ENCODE results near the gene GUSB. TPM values are rescaled to one million over a fixed set of nuclear protein-coding genes. Genes with fewer than 3 reads are reported as not detected.

The GUSB gene
- total RNA-seq, 1 donor, result 32.6 TPM

- Histone ChIP-seq H3K4me3 (ENCODE audit: insufficient read depth, low read length) (no peak overlapping the region), H3K79me2 (ENCODE audit: insufficient read depth, low read length) (peaks cover 62% of the 10 kb centered on the region), H3K27ac (ENCODE audit: low read depth, low read length) (no peak overlapping the region), H4K20me1 (ENCODE audit: insufficient read depth, low read length) (peaks cover 13% of the 10 kb centered on the region), H3K4me2 (ENCODE audit: insufficient read depth, low read length) (no peak overlapping the region), H3K9me3 (ENCODE audit: low read depth, low read length) (no peaks in the 10 kb centered on the region), H3K36me3 (ENCODE audit: insufficient read depth, low read length) (no peaks in the 10 kb centered on the region), H3K4me1 (ENCODE audit: insufficient read depth, low read length) (no peaks in the 10 kb centered on the region), H2AFZ (ENCODE audit: low read length) (no peak overlapping the region), H3K27me3 (ENCODE audit: insufficient read depth, low read length) (no peaks in the 10 kb centered on the region)
- DNase-seq (ENCODE audit: insufficient read length, low spot score, missing footprints), result no peak
- TF ChIP-seq CTCF (IDR thresholded peaks at IDR 0.05; ENCODE audit: extremely low read depth, low read depth, low read length), result no peak
Measured at GRCh38 chr7:65937296-65937695, 44.7 kb downstream of the GUSB start.

- Histone ChIP-seq H3K4me2 (ENCODE audit: insufficient read depth, low read length) (no peak overlapping the region), H3K79me2 (ENCODE audit: insufficient read depth, low read length) (peaks cover 83% of the 10 kb centered on the region)
Measured at GRCh38 chr7:65931685-65932084, 50.3 kb downstream of the GUSB start.

DNA sequence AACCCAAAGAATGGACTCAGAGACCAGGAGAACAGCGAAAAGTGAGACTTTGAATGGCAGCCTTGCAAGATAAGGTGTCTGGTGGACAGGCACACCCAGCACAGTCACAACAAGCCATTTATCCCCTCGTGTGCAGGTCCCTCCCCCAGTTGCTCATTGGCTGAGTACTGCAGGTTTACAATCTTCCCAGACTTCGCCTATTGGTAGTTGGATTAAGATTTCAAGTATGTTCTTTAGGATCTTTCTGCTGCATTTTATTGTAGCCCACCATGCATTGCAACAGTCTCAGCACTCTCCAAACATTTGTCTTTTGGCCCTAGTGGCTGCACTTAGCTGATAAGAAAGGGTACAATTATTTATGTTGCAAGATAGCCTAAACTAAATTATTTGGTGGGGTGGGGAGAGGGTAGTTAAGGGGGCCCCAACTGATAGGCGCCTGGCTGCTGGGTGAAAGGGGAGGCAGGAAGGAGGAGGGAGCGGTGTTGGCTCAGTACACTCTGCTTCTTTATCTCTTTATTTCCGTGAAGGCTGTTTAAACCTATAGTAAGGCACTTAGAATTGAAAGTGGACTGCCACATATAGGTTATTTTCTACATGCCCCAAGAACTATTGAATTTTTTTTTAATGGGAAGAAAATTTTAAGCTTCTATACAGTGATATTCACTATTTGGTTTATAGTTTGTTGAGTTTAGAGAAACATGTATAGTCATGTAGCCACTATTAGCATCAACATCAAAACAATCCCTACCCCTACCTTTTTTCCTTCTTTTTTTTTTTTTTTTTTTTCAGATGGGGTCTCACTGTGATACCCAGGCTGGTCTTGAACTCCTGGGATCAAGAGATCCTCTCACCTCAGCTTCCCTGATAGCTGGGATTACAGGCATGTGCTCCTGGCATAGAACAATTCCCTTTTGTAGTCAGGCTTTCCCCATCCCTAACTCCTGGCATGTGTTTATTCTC, 54.2 kb downstream of the GUSB start:
- H3K27ac ChIP-seq (ENCODE audit: low read depth, low read length), result no peak overlapping the region
- TF ChIP-seq CTCF (IDR thresholded peaks at IDR 0.05; ENCODE audit: extremely low read depth, low read depth, low read length), result no peak
- peaks cover 79% of the 10 kb centered on the region for H3K79me2 ChIP-seq (ENCODE audit: insufficient read depth, low read length)
- no peak overlapping the region for H2AFZ ChIP-seq (ENCODE audit: low read length)
- no peak for DNase-seq (ENCODE audit: insufficient read length, low spot score, missing footprints)
- H3K9me3 ChIP-seq (ENCODE audit: low read depth, low read length), result no peaks in the 10 kb centered on the region
- H3K4me3 ChIP-seq (ENCODE audit: insufficient read depth, low read length), result no peak overlapping the region
- H3K27me3 ChIP-seq (ENCODE audit: insufficient read depth, low read length), result no peaks in the 10 kb centered on the region
- H3K4me1 ChIP-seq (ENCODE audit: insufficient read depth, low read length), result no peaks in the 10 kb centered on the region
- H3K4me2 ChIP-seq (ENCODE audit: insufficient read depth, low read length), result no peak overlapping the region
- peaks cover 34% of the 10 kb centered on the region for H4K20me1 ChIP-seq (ENCODE audit: insufficient read depth, low read length)
- no peaks in the 10 kb centered on the region for H3K36me3 ChIP-seq (ENCODE audit: insufficient read depth, low read length)

More at GRCh38 chr7:65931685-65932084, 50.3 kb downstream of the GUSB start:
- no peaks in the 10 kb centered on the region for H3K36me3 ChIP-seq (ENCODE audit: insufficient read depth, low read length)
- no peak overlapping the region for H2AFZ ChIP-seq (ENCODE audit: low read length)
- no peak overlapping the region for H3K27ac ChIP-seq (ENCODE audit: low read depth, low read length)
- TF ChIP-seq CTCF (IDR thresholded peaks at IDR 0.05; ENCODE audit: extremely low read depth, low read depth, low read length), result no peak
- no peaks in the 10 kb centered on the region for H3K4me1 ChIP-seq (ENCODE audit: insufficient read depth, low read length)
- no peaks in the 10 kb centered on the region for H3K9me3 ChIP-seq (ENCODE audit: low read depth, low read length)
- H4K20me1 ChIP-seq (ENCODE audit: insufficient read depth, low read length), result peaks cover 21% of the 10 kb centered on the region
- H3K4me3 ChIP-seq (ENCODE audit: insufficient read depth, low read length), result no peak overlapping the region
- DNase-seq (ENCODE audit: insufficient read length, low spot score, missing footprints), result no peak
- no peaks in the 10 kb centered on the region for H3K27me3 ChIP-seq (ENCODE audit: insufficient read depth, low read length)

GRCh38 chr7:65926588-65926987, 55.4 kb downstream of the GUSB start:
- H3K4me3 ChIP-seq (ENCODE audit: insufficient read depth, low read length), result no peak overlapping the region
- DNase-seq (ENCODE audit: insufficient read length, low spot score, missing footprints), result no peak
- no peak overlapping the region for H2AFZ ChIP-seq (ENCODE audit: low read length)
- peaks cover 32% of the 10 kb centered on the region for H4K20me1 ChIP-seq (ENCODE audit: insufficient read depth, low read length)
- H3K27me3 ChIP-seq (ENCODE audit: insufficient read depth, low read length), result no peaks in the 10 kb centered on the region
- no peaks in the 10 kb centered on the region for H3K36me3 ChIP-seq (ENCODE audit: insufficient read depth, low read length)
- H3K27ac ChIP-seq (ENCODE audit: low read depth, low read length), result no peak overlapping the region
- no peaks in the 10 kb centered on the region for H3K9me3 ChIP-seq (ENCODE audit: low read depth, low read length)
- peaks cover 72% of the 10 kb centered on the region for H3K79me2 ChIP-seq (ENCODE audit: insufficient read depth, low read length)
- no peak overlapping the region for H3K4me2 ChIP-seq (ENCODE audit: insufficient read depth, low read length)
- no peak for TF ChIP-seq CTCF (IDR thresholded peaks at IDR 0.05; ENCODE audit: extremely low read depth, low read depth, low read length)
- H3K4me1 ChIP-seq (ENCODE audit: insufficient read depth, low read length), result no peaks in the 10 kb centered on the region

Data from osteoblast (primary cell).